Stimulated activated CD4-positive, alpha-beta T cell treated with anti-CD3 and anti-CD28 coated beads, TNF-alpha, amount 100 ng/mL, for 4 hours (primary cell): ENCODE measurements around the gene XPC.
A peak's percentile ranks its signal among the peaks of the same experiment; 100 is the strongest.
"Not testable (repeated sequence)": the region's sequence is repeated elsewhere in the genome, so short reads cannot be mapped to it uniquely, and the experiment has no call there.

Experiments used
- DNase-seq, 3 experiments: peaks; one replicate each; pipeline ENCODE4 v3.0.0-alpha.2; 2020; ENCODE audit warnings: low read depth in 3 of 3

XPC gene

GRCh38 chr3:14133188-14133800 lies 45.1 kb downstream of the XPC start:
- no peak for DNase-seq

- no peak for DNase-seq
Measured at GRCh38 chr3:14132689-14133088, 45.7 kb downstream of the XPC start.

DNA sequence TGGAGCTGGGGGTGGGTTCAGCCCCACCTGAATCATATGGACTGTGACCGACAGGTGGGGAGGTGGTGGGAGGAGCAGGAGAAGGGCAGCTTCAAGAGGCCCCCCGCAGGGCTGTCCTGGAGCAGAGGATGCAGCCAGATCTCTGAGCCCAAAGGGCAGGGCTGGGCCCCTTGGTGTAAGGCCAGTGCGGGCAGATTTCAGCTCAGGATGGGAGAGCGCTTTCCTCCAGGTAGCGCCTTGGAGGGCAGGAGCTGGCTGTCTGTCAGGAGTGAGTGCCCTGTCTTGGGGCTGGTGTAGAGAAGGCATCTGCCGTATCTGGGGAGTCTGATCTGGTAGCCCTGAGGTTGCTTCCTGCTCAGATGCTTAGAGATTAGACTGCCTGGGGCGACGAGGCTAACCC lies 46.3 kb downstream of the XPC start:
- no peak for DNase-seq

DNA sequence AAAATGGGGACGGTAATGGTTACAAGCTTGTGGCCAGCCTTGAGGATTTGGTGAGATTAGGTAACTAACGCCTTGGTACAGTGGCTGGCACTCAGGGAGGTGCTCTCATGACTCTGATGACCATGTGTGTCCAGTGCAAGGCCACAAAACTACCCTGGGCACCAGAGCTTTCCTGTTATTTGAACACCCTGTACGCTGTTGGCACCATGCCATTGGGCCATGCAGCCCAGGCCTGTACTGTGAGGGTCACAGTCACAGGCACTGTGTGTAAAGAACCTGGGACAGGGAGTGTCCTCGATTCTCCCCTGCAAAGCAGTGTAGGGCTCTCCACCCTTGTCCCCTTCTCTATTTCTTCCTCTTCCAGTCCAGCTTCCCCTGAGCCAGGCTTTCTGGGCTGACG lies 47.3 kb downstream of the XPC start:
- DNase-seq = no peak

- DNase-seq = no peak
Measured at GRCh38 chr3:14130707-14131106, 47.7 kb downstream of the XPC start.

DNA sequence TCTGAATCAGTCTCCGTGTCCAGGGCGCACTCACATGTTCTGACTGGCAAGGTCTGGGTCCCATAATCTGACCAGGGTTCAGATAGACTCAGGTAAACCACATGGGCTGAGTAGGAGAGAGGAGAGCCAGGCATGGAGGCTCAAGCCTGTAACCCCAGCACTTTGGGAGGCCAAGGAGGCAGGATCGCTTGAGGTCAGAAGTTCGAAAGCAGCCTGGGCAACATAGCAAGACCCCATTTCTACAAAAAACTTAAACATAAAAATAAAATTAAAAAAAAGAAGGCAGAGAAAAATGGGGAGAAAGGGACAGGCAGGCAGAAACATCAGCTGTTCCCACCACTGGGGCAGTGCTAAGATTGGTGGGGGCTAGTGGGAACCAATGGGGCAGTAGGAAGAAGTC lies 48.2 kb downstream of the XPC start:
- no peak for DNase-seq

DNA sequence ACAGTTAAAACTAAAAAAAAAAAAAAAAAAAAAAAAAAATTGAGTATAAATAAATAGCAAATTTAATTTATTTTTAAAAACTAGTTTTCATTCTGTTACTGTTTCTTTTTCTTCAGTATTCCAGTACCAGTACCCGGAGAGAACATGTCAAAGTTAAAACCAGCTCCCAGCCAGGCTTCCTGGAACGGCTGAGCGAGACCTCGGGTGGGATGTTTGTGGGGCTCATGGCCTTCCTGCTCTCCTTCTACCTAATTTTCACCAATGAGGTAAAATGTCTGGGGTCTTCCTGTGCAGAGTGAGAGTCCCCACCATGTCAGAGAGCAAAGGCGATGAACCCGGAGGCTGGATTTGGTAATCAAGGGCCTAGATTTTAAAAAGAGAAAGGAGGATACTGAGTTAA lies 49.1 kb downstream of the XPC start:
- no peak for DNase-seq

- DNase-seq = no peak
Measured at GRCh38 chr3:14128724-14129123, 49.7 kb downstream of the XPC start.

DNA sequence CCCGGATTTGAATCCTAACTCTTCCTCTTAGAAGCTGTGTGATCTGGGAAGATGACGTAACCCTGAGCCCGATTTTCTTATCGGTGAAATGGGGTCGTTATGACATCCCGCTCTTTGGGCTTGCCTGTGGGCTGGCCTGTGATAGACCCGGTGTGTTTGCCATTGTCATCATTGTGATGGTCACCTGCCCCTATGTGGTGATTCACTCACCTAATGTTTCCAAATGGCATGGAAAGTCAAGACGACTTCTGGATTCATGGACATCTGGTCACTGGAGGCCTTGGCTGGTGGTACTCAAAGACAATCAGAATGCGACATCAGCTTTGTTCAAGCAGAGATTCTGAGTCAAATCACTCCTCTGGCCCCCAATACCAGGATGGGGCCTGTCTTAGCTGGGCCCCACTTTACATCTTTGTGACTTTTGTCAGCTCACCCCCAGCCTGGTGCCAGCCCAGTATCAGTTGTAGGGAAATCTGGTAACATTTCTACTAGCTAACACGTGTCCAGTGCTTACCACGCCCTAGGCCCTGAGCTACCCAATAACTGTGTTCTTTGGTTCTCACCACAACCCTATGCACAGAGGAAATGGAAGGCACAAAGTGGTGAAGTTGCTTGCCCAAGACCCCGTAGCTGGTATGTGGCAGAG lies 50.8 kb downstream of the XPC start:
- no peak for DNase-seq

DNA sequence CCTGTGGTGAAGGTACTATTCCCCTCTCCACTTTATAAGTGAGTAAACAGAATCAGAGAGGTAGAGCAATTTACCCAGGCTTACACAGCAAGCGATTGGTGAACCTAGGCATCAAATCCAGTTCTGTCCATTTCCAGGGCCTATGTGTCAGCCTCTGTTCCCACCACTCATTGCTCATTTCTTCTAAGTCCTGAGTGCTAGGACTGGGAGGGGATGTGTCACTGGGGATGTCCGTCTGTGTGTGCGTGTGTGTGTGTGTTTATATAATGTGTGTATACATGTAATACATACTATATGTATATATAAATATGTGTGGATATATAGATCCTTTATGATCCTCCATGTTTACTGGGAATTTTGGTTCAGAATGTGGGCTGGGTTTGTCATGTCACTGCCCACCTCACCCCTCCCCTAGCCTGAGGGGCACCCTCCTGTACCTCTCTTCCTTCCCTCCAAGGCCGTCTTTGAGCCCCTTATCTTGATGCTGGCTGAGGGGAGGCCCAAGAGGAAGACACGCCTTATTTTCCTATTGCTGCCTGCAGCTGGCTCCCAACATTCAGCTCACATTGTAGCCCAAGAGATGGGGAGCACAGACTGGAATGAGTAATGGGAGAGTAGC lies 51.4 kb downstream of the XPC start:
- DNase-seq = no peak

GRCh38 chr3:14126017-14126886 lies 52.1 kb downstream of the XPC start:
- DNase-seq = no peak

DNA sequence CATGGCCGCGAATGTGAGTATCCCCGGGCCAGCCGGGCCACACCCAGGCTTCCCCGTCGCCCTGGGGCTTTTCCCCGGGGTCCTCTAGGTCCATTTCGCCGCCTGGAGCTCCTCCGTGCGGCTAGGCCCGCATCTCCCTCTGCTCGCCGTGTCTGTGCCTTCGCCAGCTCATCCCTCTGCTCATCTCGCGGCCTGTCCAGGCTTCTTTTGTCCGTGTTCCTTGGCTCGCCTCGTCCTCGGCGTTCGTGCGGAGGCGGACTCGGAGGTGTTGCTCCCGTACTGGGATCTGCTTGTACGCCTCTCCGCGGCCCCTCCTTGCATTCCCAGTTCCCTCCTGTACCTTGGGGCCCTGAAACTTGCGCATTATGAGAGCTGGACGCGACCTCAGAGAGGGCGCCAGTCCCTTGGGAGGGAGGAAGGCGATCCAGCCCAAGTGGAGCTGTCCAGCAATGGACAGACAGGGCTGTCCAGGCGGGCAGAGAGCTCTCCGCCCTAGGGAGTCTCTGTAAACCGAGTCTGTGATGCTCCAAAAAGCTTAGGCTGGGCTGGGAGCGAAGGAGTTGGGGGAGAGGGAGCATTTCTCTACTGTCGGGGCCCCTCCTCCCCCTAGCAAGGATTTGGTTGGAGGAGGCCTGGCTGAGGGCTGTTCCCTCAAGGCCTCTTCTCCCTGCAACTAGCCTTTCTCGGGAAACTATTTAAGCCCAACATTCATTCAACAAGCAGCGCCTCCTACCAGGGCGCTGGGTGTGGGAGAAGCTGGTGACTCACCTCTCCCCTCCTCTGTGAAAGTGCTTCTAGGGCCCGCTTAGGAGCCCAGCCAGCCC lies 53.0 kb downstream of the XPC start:
- DNase-seq = peak; percentile 40 to 53 (median 43)

DNA sequence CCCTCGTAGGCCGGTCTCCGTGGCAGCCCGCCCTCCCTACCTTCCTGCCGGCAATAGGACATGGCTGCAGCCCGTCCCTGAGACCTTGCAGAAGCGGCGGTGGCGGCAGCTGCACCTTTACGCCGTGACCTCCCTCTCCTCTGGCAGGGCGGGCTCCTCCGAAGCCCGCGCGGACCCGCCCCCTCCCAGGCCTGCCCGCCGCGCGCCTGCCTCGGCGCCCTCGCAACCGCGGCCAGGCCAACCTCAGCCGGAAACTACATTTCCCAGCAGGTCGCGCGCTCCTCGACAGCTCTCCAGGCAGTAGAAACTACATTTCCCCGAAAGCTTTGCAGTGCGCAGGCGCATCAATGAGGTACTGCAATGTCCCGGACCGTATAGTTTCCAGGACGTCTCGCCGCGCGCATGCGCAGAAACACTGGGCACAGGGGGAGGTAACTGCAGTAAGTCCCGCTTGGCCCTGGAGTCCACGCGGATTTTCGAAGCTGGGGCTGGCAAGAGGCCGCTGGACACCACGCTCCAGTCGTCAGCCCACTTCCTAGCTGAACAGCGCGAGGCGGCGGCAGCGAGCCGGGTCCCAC lies 53.7 kb downstream of the XPC start, which contains the start of the genes CHCHD4 and TMEM43:
Gene CHCHD4, minus strand, starts transcription at position 256 of the 578 bp plus-strand sequence. Its CDS starts 194 bp downstream, at position 62.
Gene TMEM43, plus strand, starts transcription at position 438 of the 578 bp plus-strand sequence. CDS start 142 bp downstream, outside the sequence.
- peak; percentile 90 to 98 (median 95) for DNase-seq

DNA sequence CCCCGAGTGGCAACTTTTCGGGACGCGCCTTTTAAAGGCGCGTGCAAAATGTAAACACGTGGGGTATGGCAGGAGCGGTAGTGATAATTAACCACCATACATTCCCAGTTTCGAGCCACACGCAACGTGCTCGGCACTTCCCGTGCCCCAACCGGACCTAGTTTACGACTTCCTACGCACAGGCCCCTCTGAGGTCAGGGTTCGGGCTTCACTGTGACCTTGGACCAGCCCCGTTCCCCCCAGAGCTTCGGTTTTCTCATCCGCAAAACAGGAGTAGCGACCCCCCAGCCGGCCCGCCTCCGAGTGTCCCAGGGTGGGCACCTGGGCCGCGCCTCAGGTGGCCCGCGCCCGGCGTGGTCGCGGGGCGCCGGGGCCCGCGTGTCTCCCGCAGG lies 54.2 kb downstream of the XPC start:
- DNase-seq = peak; percentile 48 to 50 (median 48)

GRCh38 chr3:14123308-14124222 lies 54.8 kb downstream of the XPC start:
- no peak for DNase-seq

DNA sequence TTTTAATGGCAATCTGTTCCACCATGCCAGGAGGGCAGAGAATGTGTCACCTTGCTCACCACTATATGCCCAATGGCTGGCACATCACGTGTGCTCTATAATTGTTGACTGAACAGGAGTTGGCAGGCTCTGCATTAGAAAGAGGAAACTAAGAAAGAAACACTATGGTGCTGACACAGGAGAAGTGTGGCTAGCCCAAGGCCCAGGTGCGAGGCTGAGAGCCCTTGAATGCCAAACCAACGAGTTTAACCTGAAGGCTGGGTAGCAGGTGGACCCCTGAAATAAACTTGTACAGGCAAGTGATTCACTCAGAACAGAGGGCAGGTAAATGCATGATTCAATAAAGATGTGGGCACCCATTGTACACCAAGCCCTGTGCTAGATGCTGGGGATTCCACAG lies 56.1 kb downstream of the XPC start:
- no peak for DNase-seq

- no peak for DNase-seq
Measured at GRCh38 chr3:14121859-14122258, 56.5 kb downstream of the XPC start.

DNA sequence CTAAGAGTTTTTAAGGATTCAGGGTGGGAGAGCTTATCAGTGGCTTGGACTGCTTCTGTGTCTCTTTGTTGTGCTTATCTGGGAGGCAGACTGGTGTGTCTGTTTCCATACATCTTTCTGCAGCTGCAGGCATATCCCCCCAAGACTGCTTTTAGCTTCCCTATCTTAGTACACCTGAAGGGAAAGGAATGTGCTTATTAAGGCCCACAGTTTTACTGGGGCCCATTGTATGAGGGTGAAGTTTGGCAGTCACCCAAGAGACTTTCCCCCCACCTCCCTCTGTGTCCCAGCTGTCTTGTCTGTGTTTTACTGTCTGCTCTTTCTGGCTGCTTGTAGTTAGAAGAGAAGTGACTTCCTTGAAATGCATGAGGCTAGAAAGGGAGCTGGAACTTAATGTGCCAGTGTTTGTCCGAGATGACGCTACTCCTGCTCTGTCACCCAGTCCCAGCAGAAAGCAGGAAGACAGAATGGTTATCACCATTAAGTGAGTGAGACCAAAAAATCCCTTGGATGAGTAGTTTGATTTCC lies 57.4 kb downstream of the XPC start:
- DNase-seq = not testable (repeated sequence)

DNA sequence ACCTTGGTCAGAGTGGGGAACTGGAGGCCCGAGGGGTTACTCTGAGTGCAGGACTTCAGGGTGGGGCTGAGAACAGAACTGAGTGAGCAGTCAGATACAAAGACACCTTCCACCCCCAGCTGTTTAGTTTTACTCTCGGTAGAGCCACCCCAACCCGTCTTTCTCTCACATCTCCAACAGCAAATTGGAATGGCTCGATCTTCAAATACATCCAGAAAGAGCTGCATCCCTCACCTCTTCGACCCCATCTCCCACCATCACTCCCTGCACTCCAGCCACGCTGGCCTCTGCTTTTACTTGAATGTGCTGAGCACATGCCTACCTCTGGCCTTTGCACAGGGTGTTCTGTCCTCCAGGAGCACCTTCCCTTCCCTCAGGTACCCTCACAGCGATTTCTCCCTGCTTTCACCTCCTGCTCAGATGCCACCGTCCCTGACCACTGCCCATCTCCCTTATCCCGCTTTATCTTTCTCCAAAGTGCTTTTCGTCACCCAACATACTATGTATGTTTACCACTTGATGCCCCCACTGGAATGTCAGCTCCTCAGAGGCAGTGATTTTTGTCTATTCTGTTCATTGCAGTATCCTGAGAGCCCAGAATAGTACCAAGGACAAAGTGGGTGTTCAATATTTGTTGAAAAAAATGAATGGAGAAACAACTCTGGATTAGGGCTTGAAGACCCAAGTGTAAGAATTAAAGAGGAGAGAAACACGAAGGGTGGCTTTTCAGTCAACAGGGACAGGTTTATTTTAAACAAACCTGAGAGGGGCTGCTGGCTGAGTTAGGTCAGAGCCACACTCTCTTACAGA lies 58.1 kb downstream of the XPC start:
- no peak for DNase-seq
